ENCODE data around the gene GPR146.

The GPR146 gene

DNA sequence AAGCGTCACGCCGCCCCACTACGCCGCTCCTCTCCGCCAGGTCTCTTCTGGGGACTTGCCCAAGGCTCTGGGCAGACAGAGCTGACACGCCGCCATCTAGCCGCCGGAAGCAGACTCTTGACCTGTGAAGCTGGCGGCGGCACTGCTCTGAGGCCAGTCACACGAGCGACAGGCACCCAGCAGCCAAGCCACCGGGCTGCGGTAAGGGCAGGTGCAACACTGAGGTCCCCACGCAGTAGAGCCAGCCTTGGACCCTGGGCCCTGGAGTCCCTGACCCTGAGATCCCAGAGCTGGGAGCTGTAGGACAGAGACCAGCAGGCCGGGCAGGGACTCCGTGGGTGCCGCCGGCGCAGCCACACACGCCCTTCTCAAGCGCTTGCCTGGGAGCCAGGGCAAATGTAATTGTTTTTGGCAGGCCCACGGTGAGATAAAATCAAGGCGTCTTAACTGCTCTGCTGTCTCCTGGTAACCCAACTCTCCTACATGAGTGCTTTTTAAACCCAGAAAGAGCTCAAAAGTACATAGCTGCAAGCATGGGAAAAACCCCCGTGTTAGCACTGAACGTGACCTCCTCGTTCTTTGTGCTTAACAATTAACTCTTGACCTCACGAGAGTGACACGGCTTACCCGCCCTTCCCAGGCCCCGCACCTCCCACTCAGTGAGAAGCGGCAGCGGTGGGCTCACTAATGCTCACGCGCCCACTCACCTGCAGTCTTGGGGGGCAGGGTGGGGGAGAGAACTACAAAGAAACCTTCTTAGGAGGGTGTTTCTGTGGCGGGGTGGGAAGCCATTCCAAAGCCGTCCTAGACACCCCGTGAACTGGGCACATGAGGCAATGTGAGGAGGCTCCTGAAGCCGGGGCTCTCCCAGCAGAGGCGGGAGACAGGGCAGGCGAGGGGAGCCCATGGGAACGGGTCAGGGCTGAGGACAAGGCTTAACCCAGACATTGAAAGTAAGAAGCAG is 52.1 kb downstream of the GPR146 start:
- DNase-seq, result no peak

DNA sequence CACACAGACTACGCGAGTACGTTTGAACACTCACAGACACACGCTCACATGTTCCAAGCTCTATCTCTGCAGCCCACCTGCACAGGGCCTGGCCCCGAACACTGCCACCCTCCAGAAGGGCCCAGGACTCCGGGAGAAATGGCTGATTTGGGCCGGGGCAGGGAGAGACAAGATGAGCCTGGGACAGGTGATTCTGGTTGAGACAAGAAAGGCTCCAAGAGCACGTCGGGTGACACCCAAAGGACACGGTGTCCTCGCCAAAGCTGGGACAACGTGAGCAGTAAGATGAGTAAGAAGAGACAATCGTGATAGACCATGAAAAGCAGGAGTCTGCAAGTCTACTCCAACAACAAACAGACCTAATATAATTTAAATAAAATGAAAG is 52.8 kb downstream of the GPR146 start:
- DNase-seq, result no peak

DNA sequence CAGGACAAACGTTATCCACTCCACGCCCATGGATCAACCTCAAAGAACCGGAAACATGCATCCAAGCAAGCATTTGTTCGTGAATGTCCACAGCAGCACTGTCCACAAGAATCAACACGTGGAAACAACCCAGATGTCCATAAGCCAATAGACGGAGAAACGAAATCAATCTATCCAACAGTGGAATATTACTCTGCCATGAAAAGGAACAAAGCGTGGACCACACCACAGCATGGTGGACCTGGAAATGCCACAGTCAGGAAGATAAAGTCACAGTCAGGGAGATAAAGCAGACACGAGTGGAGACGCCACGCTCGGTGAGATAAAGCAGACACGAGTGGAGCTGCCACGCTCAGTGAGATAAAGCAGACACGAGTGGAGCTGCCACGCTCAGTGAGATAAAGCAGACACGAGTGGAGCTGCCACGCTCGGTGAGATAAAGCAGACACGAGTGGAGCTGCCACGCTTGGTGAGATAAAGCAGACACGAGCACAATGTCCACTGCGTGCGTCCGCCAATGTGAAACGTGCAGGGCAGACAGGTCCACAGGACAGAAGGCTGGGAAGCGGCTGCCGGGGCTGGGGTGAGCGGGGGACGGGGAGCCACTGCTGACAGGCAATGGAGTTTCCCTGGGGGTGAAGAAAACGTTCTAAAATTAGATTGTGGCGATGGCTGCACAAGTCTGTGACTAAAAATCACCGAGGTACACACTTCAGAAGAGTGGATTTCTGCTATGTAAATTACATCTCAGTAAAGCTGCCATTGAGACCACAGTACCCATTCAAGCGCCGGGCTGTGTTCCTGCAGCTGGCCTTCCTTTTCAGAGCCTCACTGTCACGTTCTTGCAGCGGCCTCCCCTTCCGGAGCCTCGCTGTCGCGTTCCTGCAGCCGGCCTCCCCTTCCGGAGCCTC is 54.2 kb downstream of the GPR146 start:
- DNase-seq, result no peak

DNA sequence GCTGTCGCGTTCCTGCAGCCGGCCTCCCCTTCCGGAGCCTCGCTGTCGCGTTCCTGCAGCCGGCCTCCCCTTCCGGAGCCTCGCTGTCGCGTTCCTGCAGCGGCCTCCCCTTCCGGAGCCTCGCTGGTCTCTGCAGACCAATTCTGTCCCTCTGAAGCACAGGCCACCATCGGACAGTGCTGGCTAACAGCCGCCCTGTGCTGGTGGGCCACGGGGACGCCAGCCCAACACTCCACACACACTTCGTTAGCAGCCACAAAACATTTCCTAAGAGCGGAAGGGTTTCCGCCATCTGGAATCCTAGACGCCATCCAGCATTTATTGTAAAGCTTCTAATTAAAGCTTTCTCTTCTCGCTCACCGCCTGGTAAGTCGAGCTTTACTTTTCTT is 54.8 kb downstream of the GPR146 start:
- DNase-seq, result no peak

DNA sequence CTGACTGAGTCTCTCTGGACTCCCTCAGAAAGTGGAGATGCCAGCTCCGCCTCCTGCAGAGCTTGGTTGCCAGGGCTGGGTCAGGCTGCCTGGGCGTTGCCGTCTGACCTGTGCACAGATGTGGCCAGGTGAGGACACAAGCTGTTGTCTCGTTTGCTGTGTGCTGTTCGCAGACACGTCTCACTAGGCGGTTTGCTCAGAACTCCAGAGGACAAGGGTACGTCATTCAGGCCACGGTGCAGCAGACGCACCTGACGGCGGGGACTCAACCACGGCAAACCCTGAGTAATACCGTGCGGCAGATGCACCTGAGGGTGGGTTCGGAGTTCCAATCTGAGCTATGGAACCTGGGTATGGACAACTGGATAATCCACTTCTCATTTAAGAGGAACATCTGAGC is 55.3 kb downstream of the GPR146 start:
- no peak for DNase-seq

DNA sequence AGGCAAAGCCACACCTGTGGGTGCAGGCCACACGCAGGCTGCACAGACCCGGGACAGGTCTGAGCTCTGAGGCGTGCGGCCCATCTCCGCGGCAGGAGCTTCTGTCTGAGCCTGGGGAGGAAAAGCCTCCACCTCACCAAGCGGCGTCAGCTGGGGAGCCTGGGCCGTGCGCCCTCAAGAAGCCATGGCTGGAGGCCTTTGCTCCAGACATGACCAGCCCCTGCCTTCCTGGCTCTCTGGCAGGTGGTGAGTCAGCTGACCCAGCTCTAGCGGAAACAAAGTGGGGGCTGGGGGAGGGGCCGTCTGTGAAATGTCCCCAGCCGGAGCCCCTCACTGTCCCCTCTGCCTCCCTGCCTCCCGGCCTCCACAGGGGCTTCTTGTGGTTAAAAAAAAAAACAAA is 56.0 kb downstream of the GPR146 start:
- no peak for DNase-seq

DNA sequence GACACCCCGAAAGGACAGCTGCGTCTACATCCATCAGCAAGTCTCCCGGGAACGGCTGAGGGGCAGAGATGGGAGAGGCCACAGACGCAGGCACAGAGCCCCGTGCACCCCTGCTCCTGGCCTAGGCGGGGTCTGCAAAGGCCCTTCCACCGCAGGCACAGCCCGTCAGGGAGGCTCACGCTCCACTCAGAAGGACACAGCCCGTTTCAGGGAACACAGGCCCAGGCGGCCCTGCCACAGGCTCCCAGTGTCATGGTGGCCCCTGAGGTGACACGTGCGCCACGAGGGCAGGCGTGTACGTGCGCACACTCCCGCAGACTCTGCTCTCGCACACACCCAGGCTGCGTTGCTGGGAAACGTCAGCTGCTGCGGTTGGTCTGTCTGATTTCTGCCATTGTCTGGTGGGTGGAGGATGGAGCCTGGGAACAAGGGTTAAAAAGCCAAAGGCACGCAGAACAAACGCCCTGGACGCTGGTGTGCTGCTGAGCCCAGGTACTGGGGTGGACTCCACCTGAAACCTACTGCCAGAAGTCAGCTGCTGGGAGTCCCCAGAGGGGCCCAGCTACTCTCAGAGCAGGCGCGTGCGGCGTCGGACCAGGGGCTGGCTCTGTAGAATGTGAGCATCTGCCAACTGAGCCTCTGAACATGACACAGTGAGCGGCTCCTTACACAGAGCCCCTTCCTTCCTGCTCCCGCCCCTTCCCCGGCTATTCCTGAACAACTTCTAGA is 56.7 kb downstream of the GPR146 start:
- no peak for DNase-seq

DNA sequence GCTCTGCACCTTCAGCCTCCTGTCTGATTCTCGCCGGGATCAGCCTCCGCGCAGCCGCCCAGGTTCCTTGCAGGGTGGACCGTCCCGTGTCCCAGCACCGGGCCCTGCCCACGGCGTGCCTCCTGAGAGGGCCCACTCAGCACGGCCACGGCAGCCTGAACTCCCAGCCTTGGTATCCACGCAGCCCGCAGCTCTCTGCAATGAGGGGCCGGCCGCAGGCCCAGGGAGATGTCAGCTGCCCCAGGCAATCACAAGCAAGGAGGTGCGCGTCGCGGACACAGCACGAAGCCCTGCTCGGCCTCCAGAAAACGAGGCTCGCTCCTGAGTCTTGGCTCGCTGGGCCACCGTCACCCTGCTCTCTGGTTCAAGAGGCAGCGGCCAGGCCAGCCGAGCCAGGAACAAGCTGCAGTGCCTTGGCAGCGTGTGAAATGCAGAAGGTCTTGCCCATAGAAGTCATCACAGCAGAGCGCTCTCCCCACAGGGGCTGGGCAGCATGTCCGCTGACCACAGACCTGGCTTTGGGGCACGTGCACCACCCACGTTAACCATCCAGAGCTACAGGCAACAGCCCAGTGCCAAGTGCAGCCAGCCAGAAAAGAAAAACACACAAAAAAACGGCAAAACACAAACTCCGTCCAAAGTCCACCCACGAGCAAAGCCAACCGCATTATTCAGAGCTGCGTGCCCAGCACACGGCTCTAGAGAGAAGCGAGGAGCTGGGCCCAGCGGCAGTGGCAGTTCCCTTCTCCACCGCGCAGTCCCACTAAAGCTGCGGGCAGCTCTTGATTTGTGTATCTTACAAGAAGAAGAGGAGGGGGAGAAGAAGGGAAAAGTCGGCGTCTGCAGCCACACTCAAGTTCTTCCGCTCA is 57.5 kb downstream of the GPR146 start:
- DNase-seq, result no peak

DNA sequence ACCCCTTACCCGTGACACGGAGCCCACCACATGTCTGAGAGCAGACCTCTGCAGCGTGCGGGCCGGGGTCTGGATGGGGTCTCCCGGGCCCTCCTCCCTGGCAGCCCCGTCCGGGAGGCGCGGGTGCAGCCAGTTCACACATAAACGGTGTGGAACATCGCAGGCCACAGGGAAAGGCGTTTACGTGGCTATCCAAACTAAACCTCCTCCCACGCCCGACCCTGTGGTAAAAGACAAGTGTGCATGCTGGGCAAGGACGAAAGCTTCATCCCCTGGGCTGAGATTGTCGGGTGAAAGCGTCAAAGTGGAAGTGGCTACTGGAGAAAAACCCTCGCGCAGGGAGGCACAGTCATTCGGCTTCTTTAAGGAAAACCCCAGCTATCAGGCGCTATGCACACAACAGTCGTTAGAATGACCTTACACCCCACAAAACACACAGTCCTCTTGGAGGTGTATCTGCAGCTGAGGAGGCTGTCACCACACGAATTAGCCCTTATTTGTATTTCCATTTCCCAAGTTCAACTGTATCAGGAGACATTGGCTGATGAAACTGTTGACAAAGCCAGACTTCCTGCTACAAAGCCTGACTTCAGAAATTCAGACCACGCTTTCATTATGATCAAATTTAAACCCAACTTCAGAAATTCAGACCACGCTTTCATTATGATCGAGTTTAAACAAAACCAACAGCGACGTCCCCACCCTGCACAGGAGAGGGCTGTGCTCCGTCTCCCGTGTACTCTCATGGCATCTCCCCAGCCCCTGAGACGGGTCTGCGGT is 58.9 kb downstream of the GPR146 start:
- peak; percentile 9 for DNase-seq

DNA sequence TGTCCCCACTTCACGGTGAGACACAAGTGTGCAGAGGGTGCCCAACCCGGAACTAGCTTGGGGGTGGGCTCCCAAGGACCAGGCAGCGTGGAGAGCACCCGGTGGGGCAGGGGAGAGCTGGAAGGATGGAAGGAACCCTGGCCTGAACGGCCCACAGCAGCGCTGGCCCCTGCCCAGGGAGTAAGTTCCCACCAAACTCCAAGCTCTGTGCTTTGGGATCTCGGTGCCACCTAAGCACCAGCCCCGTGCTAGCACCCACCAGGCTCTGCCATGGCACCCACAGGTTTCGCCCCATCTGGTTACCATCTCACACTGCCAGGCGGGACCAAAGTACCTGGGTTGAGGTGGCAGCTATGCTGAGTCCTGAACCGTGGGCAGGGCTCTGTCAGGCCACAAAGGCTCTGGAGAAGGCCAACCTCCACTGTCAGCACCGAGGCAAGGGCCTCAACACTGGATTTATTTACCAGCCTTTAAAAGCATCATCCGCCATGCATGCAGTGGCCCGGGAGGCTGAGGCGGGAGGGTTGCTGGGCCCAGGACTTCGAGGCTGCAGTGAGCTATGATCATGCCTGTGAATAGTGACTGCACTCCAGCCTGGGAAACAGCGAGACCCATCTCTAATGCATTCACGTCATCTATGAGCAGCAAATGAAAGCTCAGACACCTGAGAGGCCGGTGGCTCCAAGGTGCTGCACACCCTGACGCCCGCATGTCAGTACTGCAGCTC is 59.6 kb downstream of the GPR146 start:
- no peak for DNase-seq

DNA sequence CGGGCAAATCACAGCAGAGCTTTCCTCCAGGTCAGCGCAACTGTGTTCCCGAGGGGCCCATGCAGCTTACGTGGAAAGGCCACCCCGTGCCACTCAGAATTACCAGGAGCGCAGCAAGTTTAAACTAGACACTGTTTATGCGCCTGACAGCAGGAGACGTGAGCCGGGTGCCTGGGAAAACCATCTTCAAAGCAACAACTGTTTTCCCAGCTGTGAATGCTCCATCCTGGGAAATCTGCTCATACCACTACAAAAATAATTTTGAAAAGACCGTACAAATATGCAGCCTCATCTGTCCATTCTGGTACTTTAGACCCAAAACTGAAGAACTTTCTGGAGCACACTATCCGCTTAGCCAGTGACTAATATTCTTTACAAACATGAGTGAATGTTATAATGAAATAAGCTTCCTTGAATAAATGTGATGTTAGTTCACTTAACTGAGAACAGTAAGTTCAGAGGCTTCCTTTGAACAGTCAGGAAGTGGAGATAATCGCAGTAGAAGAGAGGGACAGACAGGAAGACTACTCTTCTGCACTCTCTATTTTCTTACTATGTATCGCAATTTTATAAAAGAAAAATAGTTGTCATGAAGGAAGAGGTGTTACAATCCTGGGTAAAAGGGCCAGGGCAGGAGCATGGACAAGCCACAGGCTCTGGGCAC is 60.3 kb downstream of the GPR146 start:
- no peak for DNase-seq

DNA sequence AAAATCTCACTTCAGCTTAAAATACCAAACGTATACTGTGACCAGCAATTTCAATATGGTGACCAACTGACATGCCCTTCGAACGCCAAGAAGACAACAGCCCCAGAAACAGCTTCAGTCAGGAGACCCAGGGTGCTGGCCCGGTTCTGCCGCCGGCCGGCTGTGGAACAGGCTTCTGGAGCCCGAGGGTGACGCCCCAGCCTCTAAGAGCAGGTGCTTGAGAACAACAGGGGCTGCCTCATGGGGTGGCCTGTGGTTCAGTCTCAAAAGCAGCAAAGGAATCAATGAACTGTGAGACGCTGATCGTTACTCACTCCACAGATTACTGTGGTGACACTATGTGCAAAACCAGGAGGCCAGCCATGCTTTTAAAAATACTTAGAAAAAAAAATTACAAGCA is 60.8 kb downstream of the GPR146 start:
- DNase-seq, result no peak

DNA sequence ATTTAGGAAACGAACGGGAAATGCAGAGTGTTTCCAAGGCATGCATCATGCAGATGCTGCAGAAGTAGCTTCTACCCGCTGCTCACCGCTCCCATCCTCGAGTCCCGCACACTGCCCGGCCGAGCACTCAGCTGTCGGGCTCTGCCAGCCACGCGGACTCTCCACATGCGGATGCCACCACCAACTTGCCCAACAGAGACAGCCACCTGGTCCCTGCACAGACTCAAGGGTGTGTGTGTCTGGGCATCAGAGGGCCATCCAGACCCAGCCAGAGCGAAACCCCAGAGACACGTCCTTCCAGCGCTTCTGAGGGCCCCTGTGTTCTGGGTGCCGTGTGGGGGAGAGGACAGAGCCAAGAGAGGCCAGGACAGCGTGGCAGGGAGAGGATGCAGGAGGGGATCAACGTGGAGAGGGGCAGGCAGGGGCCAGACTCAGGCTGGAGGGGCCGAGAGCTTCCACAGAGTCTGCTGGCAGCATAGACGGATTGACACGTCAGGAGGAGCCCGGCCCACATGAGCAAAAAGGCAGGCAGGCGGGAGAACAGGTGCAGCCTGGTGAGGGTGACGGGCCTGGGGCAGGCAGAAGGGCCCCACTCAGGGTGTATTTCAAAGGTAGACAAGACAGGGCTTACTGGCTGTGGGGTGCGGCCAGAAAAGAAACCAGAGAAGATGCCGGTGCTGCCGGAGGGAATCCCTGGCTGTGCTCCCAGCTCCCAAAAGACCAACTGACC is 61.9 kb downstream of the GPR146 start:
- DNase-seq, result no peak

DNA sequence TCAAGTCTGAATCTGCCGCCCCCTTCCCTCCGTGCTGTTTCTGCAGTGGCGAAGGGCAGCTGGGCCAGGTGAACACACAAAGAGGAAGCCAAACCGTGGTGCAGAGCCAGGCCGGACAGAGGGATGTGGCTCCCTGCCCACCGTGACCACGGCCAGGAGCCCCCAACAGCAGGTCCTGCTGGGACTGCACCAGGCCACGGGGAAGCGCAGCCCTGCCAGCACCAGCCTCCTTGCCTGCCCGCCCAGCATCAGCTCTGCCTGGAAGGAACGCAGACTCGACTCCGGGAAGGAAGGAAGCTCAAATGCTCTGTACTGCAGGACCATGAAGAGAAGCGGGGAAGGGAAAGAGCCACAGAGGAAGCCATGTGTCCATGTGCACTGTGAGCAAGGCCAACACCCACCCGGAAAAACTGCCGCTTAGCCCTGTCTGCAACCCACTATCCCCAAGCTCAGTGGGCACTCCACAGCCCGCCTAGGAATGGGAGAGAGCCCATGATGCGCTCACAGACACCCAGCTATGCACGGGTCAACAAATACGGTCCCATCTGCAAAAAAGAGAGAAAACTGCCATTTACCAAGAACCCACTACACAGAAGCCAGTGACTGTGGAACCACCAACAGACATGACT is 62.6 kb downstream of the GPR146 start:
- DNase-seq, result no peak

DNA sequence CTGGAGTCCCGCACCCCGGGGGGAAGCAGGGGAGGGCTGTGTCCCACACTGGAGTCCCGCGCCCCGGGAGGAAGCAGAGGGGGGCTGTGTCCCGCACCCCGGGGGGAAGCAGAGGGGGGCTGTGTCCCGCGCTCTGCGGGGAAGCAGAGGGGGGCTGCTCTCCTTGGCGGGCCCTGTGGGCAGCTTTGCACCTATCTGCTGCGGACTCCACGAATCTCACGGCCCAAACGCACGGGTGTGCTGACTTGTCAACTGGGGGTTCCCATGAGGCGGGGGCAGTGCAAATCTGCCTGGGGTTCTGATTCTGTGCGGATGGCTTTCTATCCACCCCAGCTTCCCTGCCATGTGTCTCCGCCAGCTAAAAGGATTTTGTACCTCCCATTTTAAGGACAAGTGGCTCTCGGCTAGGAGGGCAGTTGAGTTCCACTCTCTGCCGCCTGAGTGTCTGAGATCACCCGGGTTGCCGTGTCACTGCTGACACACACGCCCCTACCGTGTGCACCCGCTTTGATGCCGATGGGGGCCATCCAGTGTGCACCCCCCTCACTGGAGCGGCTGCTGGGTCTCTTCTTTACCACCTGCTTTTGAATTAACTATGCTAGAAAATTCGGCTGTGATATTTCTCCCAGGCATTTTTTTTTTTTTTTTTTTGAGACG is 64.0 kb downstream of the GPR146 start:
- DNase-seq, result no peak

Measured in CD4-positive, alpha-beta T cell treated with Interleukin-10 for 1 hour (primary cell).